Limb (tissue), 2 donors: ENCODE measurements around the gene GOT1.

Experiments
- DNase-seq, 2 donors: peaks; one replicate each; pipeline ENCODE4 v3.0.0-alpha.2; 2016; ENCODE audit errors: extremely low spot score in 2 of 2

The GOT1 gene

DNA sequence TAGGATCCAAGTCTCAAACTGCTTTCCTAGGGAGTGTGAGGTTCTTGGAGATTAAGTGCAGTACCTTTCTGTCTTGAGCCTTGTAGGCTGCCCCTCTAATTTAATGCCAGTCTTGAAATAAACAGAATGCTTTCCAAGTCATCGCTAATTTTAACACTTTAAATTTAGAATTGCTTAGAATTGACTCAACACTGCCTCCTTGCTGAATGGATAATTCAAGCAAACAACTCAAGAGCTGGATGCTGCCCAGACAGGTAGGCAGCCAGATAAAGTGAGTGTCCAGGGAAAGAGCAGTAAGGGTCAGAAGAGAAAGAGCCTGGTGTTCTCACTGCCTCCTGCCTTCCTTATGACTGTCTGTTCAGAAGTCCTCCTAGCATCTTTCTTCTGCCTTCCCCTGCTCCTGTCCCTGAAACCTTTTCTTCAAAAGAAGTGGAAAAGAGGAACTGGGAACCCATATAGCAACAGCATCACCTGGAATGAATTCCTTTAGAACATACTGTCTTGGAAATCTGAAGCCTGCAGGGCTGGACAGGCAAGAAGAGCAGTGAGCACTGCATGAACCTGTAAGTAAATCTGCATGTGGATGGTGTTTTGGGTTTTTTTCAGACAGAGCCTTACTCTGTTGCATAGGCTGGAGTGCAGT lies 3.1 kb upstream of the GOT1 start:
- DNase-seq = no peak

DNA sequence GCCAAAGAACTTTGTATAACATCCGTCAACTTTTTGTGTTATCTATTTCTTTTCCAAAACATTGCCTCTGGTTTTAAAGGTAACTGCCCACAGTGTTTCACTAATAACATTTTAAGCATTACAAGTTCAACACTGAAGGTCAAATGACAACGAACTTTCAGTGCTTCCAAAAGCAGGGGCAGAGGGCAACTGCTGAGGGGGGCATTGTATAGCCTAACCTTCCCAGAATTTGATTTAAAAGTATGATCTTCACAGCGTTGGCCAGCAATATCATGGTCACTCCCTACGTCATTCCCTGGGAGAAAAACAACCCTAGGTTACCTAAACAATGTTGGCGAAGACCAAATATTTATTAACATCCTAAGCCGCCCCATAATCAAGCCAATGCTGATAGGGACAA lies 2.5 kb upstream of the GOT1 start:
- no peak for DNase-seq

DNA sequence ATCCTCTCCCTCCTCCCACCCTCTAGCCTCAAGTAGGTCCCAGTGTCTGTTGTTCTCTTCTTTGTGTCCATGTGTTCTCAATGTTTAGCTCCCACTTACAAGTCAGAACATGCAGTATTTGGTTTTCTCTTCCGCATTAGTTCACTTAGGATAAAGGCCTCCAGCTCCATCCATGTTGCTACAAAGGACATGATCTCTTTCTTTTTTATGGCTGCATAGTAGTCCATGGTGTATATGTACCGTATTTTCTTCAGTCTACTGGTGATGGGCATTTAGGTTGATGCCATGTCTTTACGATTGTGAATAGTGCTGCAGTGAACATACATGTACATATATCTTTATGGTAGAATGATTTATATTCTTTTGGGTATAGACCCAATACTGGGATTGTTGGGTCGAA lies 1.6 kb upstream of the GOT1 start:
- no peak for DNase-seq

DNA sequence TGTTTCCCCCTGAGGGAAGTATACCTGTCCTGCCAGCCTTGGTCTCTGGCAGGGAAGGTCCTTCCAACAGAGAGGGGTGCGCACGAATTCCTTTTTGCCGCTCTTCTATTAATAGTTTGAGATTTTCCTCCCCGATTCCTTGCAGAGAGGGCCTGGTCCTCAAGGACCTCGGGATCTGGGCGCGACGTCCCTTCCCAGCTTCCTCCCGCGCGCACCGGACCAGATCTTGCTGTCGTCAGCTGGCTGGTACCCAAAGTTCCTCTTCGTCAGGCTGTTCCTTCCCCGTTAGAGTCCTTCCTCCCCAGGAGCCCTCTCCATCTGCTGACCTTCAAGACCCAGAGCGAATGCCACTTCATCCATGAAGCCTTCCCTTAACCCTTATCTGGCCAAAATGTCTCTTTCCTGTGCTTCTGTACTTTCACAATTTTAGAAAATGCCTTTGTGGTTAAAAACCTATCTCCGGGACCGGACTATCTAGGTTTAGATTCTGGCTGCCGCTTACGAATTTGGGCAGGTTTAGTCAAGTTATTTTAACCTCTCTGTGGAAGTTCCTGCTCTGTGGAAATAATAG lies 851 bp upstream of the GOT1 start:
- no peak for DNase-seq

DNA sequence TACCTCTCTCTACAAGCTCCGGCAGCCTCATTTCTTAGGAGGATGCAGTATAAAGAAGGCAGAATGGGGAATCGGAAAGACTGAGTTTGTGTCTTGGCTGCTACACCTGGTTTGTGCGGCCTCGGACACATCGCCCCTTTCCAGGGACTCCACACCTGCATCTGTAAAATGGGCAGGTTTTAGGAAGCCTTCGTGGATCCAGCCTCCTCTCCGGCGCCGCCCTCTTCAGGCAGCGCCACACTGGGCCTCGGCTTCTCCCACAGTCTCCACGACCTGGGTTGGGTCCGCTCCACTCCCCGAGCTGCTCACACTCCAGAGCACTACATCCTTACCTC lies 341 bp downstream of the GOT1 start:
- DNase-seq = no peak

DNA sequence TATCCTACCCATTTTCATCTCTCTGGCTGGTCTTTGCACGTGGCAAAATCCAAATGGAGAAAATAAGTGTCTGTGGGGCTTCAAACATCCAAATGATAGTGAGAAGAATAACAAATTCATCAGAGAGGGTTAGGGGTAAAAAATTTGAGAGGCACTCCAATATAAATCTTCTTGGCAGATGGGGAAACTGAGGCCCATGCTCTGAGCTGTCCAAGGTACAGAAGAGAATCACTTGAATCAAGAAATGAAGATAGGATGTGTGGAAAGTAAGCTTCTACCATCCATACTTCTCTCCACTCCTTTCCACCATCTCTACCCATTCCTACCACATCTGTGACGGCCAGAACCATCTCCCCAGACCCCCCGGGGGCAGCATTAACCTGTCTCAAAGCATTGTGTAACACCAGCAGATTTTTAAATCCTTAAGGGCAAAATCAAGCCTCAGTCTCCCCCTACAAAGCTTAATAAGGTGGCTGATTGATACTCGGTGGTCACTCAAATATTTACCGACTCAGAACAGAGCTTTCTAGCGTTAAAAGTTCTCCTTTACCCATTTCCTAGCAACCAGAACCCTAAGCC lies 818 bp downstream of the GOT1 start:
- no peak for DNase-seq

DNA sequence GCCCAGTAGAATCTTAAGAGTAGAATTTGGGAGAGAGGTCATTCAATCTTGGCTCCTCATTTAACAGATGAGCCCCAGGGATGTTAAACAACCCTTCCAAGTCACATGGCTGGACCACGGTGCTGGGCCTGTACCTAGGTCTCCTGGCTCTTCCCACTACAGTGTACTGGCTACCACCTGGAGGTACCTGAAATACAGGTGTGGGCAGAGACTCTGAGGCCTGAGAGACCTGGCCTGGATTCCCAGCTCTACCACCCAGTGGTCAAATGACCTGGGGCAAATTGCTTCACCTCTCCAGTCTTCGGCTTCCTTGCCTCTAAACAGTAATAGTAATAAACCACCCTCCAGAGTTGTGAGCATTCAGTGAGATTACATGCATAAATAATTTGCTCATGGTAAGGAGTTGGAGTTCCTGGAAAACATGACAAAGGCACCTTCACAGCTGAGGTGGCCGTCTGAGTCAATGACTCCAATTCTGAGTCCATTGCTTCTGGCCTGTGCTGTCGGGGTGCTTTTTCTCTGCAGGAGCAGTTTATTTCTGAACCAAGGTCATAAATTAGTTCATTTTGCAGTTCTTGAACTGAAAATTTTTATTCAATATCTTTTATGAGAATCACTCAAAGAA lies 2.7 kb downstream of the GOT1 start:
- no peak for DNase-seq

DNA sequence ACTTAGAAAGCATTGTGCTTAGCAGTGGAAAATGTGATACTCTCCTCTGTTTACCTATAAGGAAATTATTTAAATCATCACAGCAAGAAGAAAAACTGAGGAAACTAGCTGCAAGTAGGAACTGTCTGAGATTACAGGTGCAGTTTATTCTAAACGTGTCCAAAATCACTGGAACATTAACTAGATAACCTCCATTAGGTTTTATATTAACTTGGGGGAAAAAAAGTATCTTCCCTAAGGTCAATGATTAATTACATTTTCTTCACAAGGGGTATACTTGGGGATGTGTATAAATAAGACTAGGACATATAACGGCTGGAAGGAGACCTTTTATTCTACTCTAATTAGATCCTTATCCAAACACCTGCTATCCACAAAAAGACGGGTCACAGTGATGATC lies 3.7 kb downstream of the GOT1 start:
- no peak for DNase-seq

DNA sequence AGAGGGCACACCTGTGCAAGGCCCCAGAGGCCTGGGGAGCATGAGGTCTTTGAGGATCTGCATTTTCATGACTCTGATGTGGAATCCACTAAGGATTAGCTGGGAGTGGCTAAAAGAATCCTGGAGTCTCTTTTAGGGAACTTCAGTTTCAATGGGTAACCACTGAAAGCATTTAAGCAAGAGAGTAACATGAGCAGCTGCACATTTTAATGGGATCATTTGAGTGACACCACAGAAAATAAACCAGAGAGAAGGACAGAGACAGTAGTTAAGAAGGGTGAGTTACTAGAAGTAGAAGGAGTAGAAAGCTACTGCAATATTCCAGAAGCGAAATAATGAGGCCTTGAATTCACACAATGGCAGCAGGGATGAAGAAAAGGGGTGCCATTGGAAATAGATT lies 5.2 kb downstream of the GOT1 start:
- DNase-seq = no peak

DNA sequence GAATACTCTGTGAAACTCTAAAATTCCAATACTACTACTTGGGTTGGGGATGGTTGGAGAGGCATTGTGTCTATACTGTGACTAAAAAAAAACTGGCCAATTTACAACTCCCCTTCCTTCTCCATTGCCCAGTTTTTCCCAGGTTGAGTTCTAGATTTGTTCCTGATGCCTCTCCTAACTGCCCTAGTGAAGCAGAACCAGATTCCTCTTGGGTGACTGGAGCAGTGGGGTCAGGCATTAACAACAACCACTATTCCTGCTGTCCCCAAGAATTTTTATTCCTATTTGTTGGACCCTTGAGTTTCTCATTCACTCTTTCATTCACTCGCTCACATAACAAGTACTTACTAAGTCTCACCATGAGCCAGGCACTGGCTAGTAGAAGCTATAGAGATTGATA lies 5.8 kb downstream of the GOT1 start:
- no peak for DNase-seq

DNA sequence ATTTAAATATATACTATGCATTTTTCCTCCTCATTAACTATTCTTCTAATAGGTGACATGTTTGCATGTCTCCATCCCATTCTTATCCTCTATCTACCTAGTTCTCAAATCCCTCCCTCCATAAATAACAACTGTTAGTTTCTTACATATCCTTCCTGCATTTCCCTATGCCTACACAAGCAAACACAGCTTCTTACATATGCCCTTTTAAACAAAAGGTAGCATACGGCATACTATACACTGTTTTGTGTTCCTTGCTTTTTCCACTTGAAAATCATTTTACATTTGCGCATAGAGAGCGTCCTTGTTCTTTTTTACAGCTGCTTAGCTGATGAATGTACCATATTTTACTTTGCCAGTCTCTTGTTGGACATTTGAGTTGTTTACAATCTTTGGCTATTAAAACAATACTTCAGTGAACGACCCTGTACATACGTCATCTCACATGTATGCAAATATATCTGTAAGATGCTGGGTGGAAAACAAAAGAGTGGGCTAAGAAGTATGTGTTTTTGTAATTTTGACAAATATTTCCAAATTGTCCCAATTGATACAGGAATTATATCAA lies 7.8 kb downstream of the GOT1 start:
- DNase-seq = no peak

DNA sequence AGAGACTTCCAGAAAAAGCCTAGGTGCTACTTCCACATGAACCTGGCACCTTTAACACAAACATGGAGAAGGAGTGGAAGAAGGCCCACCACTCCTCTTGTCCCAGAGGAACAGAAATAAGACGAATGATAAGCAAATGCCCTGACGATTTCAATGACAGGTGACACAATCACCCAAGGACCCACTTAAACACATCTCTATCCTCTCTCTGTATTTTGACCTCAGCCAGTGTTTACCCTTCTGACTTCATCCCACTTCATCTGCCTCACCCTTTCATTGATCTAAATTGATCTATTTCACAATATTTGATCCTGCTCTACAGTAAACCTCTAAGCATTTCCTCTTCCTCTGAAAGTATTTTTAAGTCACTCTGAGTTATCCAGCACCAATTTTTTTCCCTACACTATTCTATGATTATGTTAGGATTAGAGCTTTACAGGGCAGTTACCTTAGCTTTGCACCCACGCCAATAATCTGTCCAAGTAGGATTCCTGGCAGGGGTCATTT lies 9.1 kb downstream of the GOT1 start:
- no peak for DNase-seq

DNA sequence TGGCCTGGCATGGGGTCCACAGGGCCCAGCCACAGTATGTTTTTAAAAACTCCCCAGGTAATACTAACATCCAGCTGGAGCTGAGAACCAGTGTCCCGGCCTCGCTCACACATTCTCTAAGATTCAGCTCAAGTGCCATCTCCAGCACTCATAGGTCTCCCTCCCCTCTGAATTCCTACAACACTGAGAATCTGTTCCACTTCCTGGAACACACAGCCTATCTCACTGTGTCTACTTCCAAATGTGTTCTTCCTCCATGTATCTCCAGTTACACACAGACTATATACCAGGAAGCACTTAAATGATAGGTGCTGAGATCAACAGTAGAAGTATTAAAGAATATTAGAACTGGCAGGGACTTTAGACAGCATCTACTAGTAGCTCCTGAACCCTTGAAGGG lies 10.7 kb downstream of the GOT1 start:
- no peak for DNase-seq

DNA sequence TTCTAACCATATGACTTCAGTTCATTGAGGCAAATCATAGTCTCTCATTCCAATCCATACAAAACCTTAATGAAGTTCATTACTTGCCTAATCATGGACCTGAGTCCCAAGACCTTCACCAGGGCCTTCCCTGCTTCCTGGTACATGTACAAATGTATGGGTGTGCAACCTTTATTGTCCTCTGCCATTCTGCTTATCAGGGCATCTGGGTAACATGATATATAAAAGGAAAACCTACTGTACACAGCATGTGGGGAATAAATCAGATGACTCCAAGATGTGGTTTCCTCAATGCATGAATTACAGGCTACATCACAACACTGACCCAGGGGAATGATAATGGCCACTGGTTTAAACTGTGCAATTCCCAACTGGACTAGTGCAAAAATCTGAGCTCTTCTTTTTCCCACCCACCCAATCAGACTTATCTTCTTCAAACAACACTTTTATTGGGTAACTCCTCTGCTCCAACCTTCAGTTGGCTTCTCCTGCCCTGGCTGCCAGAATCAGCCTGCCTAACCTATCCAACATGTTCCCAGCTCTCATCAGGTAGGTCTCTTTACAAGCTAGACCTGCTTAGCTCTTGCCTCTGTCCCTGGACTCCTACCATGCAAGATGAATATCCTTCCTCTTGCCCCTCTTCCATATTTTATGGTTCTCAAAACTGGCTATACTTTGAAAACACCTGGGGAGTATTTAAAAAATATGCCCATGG lies 11.4 kb downstream of the GOT1 start:
- DNase-seq = no peak

DNA sequence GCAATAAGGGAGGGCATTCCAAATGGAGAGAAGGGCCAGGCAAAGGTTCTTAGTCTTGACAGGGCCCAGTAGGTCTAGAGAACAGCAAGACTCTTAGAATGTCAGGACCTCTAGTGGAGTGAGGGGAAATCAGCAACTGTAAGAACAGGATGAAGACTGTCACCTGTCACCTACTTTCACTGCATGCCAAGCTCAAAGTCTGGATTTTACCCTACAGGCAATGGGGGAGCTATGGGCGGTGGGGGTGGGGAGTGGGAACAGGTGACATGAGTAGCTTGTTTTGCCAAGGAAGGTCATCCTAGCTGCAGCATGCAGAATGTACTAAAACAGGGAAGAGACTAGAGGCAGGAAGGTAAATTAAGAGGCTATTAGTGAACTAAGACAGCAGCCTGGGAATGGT lies 18.3 kb downstream of the GOT1 start:
- DNase-seq = no peak

DNA sequence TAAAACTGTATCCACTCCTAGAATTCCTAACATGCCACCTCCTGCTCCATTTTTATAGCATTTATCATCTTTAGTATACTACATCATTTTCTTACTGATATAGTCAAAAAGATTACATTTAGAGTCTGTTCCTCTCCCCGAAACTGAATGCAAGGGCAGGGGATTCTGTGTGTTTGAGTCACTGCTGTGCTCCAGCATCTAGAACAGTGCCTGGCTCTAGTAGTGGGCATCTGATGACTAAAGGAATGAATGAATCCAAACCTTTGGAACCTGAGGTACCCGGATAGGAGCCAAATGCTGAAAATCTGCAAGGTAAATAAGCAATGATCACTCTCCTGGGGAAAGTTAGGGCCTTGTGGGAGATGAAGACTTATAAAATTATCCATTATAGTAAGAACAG lies 18.9 kb downstream of the GOT1 start:
- DNase-seq = no peak

DNA sequence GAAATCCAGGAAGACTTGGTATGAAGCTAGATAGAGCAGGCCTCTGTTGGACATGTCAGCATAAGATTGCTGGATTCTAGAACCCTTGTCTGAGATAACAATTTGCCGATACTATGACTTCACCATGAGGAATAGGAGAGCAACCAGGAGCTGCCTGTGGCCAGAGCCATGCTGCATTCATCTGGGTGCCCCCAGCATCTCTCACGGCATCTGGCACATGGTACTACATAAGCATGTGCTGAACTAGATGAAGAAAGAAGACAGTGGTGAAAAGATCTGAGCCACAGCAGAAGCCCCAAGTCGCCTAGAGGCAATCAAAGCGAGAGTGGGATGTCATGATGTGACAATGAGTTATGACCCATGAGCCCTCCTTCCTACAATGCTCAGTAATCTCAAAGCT lies 19.5 kb downstream of the GOT1 start:
- no peak for DNase-seq

DNA sequence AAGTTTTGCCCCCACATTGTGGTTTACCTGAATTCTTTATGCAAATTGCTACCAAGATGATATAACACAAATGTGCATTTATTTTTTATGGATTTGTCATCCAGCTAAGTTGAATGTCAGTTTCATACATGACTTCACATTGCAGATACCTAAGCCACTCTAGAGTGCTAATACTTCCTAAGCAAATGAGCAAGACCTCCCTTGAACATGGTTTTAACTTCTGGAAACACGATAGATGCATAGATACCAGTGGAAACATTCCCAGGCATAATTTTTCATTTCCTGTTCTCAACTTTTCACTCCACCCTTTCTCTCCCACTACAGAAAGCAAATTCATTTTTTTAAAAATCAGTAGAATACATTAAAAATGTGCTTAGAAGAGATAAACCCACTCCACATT lies 20.3 kb downstream of the GOT1 start:
- no peak for DNase-seq

DNA sequence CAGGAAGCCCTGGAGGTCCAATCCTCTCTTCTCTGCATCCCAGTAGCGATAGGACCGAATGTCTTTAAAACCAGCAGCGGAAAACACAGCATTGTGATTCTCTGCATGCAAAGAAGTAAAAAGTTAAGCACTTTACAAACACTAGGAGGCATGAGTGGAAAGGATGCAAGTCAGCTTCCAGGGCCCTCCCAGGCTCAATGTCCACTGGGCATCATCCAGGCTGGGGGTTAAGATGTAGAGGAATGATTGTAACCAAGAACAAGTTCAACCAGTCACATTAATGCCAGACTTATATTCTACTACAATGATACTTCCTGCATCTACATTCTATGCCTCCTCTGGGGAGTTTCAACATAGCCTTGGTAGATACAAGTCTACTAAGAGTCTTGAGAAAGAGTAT lies 24.3 kb downstream of the GOT1 start:
- DNase-seq = no peak

DNA sequence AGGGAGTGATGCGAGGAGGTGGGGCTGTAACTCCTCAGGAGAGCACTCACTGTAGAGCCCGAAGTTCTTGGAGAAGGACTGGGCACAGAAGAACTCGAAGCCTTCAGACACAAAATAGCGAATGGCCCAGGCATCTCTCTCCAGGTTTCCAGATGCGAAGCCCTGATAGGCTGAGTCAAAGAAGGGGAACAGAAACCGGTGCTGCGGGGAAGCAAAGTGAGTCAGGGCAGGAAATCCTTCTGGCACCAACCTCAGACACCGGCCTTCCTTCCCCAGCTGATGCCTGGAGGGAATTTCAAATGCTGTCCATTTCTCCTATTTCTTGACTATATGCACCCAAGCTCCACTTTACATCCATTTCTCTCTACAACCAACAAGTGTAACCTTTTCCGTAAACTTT lies 26.8 kb downstream of the GOT1 start:
- DNase-seq = no peak

DNA sequence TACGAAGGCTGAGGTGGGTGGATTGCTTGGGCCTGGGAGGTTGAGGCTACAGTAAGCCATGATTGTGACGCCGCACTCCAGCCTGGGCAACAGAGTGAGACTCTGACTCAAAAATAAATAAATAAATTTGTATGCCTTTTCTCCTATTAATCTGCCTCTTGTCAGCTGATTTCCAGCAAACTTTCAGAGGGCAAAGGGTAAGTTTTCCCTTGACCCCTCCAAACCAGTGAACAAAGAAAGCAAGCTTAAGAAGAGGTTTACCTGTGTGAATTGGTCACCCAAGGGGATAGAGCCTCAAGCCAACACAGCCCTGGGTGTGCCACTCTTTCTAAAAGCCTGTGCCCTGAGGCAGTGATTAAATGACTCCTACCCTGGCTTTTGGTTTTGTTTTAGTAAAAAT lies 30.8 kb downstream of the GOT1 start:
- no peak for DNase-seq

DNA sequence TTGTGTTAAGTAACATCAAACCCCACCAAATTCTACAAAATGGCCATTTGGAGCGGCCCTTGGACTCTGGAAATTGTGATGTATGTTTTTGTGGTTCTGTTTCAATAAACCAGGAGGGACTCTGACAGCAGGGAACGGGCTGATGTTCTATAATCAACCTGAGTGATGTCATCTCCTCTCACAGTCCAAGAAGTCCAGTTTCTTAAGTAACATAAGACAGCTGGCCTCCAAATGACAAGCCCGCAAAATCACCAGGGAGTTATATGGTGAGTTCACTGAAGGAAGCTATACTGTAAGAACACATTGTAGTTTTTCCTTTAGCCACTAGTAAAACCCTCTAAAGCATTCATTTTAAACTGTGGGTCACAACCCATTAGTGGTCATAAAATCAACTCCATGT lies 34.0 kb downstream of the GOT1 start:
- no peak for DNase-seq
